GM21515 (cell line): ENCODE data around the gene ZNF638.
"Not testable (repeated sequence)": the region's sequence is repeated elsewhere in the genome, so short reads cannot be mapped to it uniquely, and the experiment has no call there.

Experiments used
- ATAC-seq: cut with Tn5 transposase; IDR thresholded peaks from one replicate; pipeline ENCODE4 v1.9.1; 2021; ENCODE audit not compliant: unreplicated experiment

The ZNF638 gene

DNA sequence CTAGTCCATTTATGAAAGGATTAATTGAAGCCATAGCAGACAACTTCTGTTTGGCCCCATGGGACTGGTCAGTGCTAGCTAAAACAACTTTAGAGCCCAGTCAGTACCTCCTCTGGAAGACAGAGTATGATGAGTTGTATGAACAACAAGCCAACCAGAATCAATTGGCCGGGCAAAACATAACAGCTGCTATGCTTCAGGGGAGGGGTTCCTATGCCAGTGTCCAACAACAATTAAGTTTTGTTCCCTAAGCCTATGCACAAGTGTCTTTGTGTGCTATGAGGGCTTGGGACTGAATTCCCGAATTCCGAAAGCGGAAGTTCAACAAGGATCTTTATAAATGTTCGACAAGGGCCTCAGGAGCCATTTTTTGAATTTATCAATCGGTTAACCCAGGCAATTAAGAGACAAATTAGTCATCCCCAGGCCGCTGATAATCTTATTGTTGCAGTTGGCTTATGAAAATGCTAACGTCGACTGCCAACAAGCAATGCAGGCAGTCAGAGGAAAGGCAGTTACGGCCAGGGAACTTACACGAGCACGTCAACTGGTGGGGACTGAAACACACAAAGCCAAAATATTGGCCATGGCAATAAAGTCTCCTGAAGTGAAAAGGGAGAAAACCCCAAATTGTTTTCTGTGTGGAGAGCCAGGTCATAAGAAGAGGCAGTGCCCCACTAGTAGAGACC, 57.9 kb downstream of the ZNF638 start:
- no peak for ATAC-seq

DNA sequence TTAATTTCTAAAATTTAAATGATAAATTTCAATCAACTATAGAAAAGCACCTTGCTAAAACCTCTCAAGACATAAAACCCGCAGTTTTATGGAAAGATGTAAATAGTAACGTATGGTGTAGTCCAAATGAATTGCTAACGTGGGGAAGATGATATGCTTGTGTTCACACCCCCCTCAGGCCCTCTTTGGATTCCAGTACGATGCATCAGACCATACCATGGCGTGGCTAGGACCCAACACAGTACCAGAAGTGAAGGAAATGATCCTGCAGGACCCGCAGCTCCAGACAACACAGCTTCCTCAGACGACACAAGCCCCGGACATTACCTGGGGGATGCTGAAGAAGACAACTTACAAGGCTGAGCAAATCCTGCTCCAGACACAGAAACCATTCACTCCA, 61.6 kb downstream of the ZNF638 start:
- no peak for ATAC-seq

DNA sequence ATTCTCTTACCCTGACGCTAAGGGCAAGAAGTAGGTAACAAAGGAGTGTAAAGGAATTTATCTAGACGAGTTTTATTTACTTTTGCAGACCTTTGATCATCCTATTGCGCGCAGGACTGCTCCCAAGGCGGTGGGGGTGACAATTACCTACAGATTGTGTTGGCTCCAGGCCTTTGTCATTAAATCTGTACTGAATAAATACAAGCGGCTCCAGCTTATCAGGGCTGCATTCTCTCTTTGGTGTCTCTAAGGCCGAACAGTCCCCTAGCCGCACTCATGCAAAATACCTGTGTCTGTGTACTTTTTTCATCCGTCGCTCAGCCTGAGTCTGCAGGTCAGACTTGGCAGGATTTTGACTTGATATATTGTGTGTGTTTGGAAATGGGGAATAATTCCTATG, 63.9 kb downstream of the ZNF638 start:
- no peak for ATAC-seq

DNA sequence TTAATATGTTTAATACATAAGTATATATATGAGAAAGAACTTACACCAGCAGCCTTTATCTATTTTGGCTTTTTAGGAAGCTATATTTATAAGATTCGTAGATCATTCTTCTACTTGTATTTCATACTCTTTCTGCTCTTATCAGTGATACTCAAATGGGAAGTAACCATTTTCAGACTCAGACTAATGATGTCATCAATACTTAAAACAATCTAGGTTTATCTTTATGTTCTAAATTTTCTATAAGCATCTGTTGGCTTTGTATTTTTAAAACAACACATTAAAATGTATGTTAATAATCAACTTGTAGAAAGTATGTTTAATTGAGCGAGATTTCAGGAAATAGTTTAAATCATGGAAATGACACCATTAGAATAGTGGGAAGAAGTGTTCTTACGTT, 70.8 kb downstream of the ZNF638 start:
- ATAC-seq = no peak

DNA sequence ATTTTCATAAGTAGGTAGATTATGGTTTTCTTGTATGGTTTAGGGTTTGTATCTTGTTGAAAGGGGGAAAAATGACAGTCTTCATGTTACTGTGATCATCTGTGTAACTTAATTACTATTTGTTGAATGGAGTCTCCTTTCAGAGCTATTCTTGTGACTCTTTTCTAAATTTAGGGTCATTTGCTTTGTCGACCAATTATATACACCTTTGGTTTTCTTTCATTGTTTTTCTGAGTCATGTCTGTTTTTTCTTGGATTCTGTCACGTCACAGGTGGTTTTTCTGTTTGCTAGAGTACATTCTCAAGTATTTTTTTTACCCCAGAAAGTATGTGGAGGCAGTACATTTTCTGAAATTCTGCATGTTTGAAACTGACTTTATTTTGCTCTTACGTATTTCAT, 78.0 kb downstream of the ZNF638 start:
- ATAC-seq = no peak

DNA sequence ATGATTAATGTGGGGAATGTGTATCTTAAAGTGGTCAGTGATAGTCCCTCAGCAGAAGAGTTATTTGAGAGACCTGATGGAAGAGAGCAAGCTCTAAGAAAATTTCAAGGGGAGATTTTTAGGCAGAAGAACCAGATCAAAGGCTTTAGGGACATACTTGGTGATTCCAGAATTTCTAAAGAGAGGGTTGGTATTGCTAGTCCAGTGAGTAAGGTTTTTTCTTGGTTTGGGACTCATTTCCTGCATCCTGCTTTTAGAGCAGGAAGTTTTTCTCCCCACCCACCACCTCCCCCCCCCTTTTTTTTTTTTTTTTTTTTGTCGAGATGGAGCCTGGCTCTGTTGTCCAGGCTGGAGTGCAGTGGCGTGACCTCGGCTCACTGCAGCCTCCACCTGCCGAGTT, 79.1 kb downstream of the ZNF638 start:
- no peak for ATAC-seq

DNA sequence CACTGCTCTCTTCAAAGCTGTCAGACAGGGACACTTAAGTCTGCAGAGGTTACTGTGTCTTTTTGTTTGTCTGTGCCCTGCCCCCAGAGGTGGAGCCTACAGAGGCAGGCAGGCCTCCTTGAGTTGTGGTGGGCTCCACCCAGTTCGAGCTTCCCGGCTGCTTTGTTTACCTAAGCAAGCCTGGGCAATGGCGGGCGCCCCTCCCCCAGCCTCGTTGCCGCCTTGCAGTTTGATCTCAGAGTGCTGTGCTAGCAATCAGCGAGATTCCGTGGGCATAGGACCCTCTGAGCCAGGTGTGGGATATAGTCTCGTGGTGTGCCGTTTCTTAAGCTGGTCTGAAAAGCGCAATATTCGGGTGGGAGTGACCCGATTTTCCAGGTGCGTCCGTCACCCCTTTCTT, 85.3 kb downstream of the ZNF638 start:
- not testable (repeated sequence) for ATAC-seq

DNA sequence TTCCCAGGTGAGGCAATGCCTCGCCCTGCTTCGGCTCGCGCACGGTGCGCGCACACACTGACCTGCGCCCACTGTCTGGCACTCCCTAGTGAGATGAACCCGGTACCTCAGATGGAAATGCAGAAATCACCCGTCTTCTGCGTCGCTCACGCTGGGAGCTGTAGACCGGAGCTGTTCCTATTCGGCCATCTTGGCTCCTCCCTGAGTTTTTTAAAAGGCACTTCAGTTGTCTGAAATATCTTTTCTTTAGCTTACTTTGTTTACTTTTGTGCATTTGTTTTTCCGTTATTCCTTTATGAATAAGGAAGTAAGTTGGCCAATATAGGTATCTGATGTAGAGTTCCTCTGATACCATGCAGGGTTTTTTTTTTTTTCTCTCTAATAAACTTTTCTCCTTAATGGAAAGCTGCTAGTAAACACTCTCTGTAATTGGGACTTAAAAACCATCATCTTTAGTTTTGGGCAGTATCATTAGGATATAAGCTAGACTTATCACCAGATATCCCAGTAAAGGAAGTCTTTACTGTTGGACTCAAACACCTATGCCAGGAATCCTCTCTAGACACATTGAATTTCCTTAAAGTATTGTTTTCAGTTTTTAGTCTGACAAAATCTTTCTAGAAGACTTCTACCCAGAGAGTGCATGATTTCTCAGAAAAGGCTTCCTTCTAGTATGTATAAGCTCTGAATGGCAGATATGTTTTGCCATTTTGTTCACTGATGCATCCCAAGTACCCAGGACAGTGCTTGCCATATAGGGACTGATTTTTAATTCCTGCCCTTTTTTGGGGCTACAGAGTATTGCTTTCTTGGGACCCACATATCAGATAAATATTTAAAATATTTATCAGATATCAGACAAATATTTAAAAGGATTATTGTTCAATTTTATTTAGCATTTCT, 86.0 kb downstream of the ZNF638 start:
- ATAC-seq = no peak

DNA sequence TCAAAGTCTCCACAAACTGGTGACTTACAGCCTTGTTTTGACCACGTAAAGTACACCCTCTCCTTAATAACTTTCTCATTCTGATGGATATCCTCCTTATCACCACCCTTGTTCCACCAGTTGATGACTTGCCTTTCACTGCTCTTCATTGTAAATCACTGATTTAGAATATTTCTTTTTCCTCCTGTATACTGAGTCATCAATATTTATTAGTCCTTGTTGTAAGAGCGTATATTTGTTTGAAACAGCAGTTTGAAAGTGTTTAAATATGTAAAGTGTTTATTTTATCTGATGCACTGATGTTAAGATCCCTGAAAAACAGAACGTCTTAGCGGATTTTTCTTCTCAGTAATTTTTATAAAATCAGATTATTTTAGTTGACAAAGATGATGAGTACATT, 87.6 kb downstream of the ZNF638 start:
- no peak for ATAC-seq

DNA sequence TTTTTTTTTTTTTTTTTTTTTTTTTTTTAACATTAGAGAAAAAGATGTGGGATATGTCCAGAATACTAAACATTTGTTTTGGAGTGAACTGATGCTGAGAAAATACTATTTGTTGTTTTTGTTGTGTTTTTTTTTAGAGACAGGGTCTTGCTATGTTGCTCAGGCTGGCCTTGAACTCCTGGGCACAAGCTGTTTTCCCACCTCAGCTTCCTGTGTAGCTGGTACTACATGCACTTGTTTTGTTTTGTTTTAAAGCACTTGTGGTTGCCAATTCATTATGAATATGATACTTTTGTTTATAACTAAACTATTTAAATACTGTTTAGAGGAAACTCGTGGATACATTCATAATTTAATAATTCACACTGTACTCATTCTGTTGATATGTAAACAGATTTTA, 88.4 kb downstream of the ZNF638 start:
- ATAC-seq = no peak

DNA sequence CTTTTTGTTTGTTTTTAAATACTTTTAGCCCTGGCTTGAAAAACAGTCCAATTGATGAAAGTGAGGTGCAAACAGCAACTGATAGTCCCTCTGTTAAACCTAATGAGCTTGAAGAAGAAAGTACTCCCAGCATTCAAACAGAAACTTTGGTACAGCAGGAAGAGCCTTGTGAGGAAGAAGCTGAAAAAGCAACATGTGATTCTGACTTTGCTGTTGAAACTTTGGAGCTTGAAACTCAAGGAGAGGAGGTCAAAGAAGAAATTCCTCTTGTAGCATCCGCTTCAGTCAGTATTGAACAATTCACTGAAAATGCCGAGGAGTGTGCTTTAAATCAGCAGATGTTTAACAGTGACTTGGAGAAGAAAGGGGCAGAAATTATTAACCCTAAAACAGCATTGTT, 91.2 kb downstream of the ZNF638 start:
- ATAC-seq = no peak

DNA sequence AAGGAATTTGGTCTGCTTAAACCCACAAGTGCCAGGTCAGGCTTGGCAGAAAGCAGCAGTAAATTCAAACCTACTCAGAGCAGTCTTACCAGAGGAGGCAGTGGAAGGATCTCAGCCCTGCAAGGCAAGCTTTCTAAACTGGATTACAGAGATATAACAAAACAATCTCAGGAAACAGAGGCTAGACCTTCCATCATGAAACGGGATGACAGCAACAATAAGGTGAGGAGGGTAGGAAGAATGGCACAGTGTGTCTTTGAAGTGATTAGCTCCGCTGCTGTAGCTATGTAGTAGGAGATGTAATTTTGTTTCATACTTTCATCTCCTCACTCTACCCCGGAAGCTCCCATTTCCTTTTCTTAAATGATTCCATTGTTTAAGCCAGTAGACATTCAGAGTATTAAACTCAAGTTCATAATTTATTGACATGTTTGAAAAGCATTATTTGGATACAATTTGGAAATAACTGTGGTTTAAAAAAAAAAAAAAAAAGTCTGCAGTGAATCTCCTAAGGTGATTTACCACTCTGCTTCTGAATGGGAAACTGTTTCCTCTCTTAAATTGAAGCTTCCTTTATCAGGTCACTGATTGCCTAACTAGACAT, 92.3 kb downstream of the ZNF638 start:
- ATAC-seq = no peak

DNA sequence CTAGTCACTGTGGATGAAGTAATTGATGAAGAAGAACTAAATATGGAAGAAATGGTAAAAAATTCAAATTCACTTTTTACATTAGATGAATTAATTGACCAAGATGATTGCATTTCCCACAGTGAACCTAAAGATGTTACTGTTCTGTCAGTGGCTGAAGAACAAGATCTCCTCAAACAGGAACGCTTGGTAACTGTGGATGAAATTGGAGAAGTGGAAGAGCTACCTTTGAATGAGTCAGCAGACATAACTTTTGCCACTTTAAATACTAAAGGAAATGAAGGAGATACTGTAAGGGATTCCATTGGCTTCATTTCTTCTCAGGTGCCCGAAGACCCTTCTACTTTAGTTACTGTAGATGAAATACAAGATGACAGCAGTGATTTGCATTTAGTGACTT, 95.1 kb downstream of the ZNF638 start:
- no peak for ATAC-seq

DNA sequence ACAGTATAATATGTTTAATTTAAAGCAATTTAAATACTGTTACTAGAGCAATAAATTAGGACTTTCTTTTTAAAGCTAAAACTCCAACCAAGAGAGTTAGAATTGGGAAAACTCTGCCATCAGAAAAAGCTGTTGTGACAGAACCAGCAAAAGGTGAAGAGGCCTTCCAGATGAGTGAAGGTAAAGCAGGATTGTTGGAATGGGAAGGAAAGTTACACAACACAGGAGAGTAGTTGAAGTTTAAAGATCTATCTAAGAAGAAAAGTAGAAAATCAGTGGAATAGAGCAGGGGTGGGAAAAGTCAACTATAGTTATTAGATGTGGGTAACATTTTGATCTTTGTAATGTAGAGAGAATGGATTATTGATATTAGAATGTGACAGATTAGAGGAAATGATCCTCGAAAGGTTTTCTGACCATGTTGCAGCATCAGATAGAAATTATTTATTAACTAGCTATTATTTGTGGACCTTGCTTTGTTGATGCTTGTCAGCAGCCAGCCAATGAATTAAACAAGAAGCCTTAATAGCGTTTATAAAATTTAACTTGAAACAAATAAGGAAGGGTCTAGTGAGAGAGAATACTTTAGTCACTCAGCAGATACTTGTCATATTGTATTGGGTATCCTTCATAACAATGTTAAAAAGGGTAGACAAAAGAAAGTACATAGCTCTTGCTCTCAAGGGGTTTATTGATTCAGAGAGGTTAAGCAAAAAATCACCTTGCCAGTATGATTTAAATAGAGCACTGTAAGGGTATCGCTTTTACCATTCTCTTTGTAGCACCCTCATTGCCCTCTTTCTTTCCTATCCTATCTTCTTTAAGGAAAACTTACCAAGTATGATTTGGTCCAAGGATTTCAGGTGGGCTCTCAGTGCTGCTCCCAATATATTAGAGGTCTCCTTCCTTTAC, 97.1 kb downstream of the ZNF638 start:
- no peak for ATAC-seq

DNA sequence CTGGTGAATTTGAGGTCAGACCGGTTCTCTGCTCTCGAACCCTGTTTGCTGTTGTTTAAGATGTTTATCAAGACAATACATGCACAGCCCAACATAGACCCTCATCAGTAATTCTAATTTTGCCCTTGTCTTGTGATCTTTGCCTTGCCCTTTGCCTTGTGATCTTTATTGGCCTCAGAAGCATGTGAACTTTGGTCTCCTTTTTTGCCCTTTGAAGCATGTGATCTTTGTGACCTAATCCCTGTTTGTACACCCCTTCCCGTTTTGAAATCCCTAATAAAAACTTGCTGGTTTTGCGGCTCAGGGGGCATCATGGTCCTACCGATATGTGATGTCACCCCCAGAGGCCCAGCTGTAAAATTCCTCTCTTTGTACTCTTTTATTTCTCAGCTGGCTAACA, 113.6 kb downstream of the ZNF638 start:
- not testable (repeated sequence) for ATAC-seq

DNA sequence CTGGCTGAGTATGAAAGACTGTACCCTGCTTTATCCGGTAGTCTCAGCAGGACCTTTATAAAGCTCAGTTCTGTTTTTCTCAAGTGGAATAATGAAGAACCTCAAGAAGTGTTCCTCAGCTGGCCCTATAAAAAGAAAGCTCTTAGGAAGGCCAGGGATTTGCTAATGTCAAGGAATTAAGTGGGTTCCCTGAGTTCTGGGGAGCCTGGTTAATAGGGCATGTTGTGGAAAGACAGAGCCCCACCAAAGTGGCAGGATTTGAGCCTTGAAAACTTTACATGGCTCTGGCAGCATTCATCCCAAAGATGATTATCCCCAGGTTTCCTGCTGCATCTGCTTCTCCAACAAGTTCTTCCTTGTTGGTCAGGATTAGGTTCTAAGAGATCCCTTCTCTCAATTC, 114.9 kb downstream of the ZNF638 start:
- ATAC-seq = no peak

DNA sequence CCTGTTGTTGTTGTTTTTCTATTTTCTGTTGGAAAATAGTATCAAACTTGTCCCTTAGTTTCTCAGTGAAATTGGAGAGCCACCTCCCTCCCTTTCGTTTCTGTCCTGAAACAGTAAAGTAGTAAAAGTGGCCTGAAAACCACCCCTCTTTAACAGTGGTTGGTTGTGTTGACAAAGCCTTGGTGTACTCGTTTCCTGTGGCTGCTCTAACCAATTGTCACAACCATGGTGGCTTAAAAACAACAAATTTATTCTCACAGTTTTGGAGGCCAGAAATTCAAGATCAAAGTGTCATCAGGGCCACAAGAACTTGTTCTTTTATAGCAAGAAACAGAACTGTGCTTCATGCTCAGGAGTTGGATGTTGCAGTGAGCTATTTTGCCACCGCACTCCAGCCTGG, 117.8 kb downstream of the ZNF638 start:
- no peak for ATAC-seq

DNA sequence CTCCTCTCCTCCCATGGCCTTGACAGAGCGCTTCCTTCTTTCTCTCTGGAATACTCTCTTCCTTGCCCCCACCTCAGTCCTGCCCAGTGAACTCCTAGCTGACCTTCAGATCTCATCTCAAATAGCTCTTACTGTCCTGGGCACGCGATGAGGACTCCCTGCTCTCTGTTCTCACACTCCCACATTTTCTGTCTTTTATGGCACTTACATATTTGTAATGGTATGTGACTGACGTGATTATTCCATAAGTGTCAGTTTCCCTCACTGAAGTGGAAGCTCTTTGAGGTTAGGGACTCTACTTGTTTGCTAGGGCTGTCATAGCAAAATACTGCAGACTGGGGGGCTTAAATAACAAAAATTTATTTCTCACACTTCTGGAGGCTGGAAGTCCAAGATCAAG, 120.1 kb downstream of the ZNF638 start:
- ATAC-seq = no peak

DNA sequence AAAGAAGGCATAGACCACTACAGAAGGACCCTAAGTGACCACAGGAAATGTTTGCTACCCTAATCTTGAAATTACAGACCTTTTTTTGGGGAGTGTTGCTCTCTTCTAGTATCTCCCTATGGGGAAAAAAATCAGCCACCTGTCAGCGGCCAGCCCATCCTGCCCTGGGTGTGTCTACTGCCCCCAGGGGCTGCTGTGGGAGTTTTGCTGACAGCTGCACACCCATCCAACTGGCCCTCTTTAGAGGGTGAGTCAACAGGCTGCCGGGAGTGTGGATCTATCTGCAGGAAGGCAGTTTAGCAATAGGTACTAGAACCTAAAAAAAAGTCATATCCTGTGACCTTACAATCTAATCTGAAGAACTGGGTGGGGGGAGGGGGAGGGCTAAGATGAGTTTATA, 121.0 kb downstream of the ZNF638 start:
- ATAC-seq = no peak

DNA sequence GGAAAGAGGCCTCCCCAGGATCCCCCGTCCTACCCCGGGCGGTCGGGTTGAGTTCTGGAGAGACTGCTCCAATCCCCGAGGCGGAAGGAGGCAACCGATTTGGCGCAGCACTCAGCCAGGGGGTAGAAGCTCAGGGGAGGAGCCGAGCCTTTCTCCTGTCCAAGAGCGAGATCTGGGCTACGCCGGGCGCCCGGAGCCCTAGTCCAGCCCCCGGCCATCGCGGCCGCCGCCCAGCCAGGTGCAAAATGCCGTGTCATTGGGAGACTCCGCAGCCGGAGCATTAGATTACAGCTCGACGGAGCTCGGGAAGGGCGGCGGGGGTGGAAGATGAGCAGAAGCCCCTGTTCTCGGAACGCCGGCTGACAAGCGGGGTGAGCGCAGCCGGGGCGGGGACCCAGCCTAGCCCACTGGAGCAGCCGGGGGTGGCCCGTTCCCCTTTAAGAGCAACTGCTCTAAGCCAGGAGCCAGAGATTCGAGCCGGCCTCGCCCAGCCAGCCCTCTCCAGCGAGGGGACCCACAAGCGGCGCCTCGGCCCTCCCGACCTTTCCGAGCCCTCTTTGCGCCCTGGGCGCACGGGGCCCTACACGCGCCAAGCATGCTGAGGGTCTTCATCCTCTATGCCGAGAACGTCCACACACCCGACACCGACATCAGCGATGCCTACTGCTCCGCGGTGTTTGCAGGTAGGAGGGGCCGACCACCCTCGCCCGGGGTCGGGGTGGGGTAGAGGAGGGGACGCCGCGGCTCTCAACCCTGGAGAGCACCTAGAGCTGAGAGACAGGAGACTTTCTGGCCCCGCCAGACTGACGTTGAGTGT, 122.0 kb downstream of the ZNF638 start, which contains the start of gene DYSF:
TSS of gene DYSF (plus strand) at position 158 of the 817 bp plus-strand sequence.
- ATAC-seq = no peak
